ENCODE data around the gene CCDC27. TPM values are rescaled to one million over a fixed set of nuclear protein-coding genes. Genes with fewer than 3 reads are reported as not detected.
"Not testable (repeated sequence)": the region's sequence is repeated elsewhere in the genome, so short reads cannot be mapped to it uniquely, and the experiment has no call there.

CCDC27 gene
- total RNA-seq, 2 donors from 2014 or later: not detected

GRCh38 chr1:3747903-3748302, 4.3 kb upstream of the CCDC27 start:
- Histone ChIP-seq H3K27ac (no peak overlapping the region), H3K27me3 (no peaks in the 10 kb centered on the region), H3K4me1 (peaks cover 0 to 34% of the 10 kb centered on the region in 2 donors), H3K4me3 (peak overlapping the region in 1 of 2 donors; percentile 86), H3K9me3 (no peaks in the 10 kb centered on the region), H3K36me3 (no peaks in the 10 kb centered on the region)
- no peak for DNase-seq (ENCODE audit: low spot score)
- TF ChIP-seq CTCF (IDR thresholded peaks at IDR 0.05): no peak

GRCh38 chr1:3748316-3748900, 3.8 kb upstream of the CCDC27 start:
- DNase-seq (ENCODE audit: low spot score); H3K27ac ChIP-seq; H3K4me3 ChIP-seq; H3K36me3 ChIP-seq; H3K27me3 ChIP-seq; H3K9me3 ChIP-seq: not testable (repeated sequence)
- peaks cover 0 to 34% of the 10 kb centered on the region in 2 donors for H3K4me1 ChIP-seq

GRCh38 chr1:3749512-3749911, 2.7 kb upstream of the CCDC27 start:
- H3K27ac ChIP-seq: no peak overlapping the region
- no peak for TF ChIP-seq CTCF (IDR thresholded peaks at IDR 0.05)
- H3K36me3 ChIP-seq: no peaks in the 10 kb centered on the region
- no peaks in the 10 kb centered on the region for H3K9me3 ChIP-seq
- no peak overlapping the region for H3K4me3 ChIP-seq
- DNase-seq (ENCODE audit: low spot score): no peak
- peaks cover 0 to 31% of the 10 kb centered on the region in 2 donors for H3K4me1 ChIP-seq
- no peaks in the 10 kb centered on the region for H3K27me3 ChIP-seq

- Histone ChIP-seq H3K4me1 (peaks cover 0 to 19% of the 10 kb centered on the region in 2 donors), H3K36me3 (no peaks in the 10 kb centered on the region), H3K4me3 (no peak overlapping the region), H3K27ac (no peak overlapping the region), H3K9me3 (no peaks in the 10 kb centered on the region), H3K27me3 (no peaks in the 10 kb centered on the region)
- TF ChIP-seq CTCF (IDR thresholded peaks at IDR 0.05): no peak
- no peak for DNase-seq (ENCODE audit: low spot score)
Observed at GRCh38 chr1:3750741-3751140, 1.5 kb upstream of the CCDC27 start.

- Histone ChIP-seq H3K4me1 (no peaks in the 10 kb centered on the region), H3K9me3 (no peaks in the 10 kb centered on the region), H3K27ac (no peak overlapping the region), H3K4me3 (no peak overlapping the region), H3K36me3 (no peaks in the 10 kb centered on the region), H3K27me3 (no peaks in the 10 kb centered on the region)
- DNase-seq (ENCODE audit: low spot score): no peak
- TF ChIP-seq CTCF (IDR thresholded peaks at IDR 0.05): no peak
Observed at GRCh38 chr1:3753656-3754454, 1.6 kb downstream of the CCDC27 start.

- no peaks in the 10 kb centered on the region for H3K27me3 ChIP-seq
- H3K36me3 ChIP-seq: no peaks in the 10 kb centered on the region
- no peak for TF ChIP-seq CTCF (IDR thresholded peaks at IDR 0.05)
- no peaks in the 10 kb centered on the region for H3K4me1 ChIP-seq
- H3K9me3 ChIP-seq: no peaks in the 10 kb centered on the region
- no peak for DNase-seq (ENCODE audit: low spot score)
- H3K27ac ChIP-seq: no peak overlapping the region
- no peak overlapping the region for H3K4me3 ChIP-seq
Observed at GRCh38 chr1:3756394-3756793, 4.1 kb downstream of the CCDC27 start.
